WTC11 (cell line): Measurements from ENCODE around the gene CXCL14.

Source experiments
- ARID4B ChIP-seq: sonication (generic); formaldehyde crosslinking; IDR thresholded peaks from 2 replicates; pipeline ENCODE4 v1.8.0; 2023; ENCODE audit warnings: missing genetic modification reagents, mild to moderate bottlenecking, borderline replicate concordance
- CTCF ChIP-seq: fragments of 200-600 bp; IDR thresholded peaks from 2 replicates; pipeline ENCODE4 v1.8.0; 2022; ENCODE audit warnings: antibody characterized with exemption
- MYBL2 ChIP-seq: sonication (generic); formaldehyde crosslinking; IDR thresholded peaks from 2 replicates; pipeline ENCODE4 v1.8.1; 2023; ENCODE audit warnings: mild to moderate bottlenecking, moderate library complexity, missing genetic modification reagents
- NR2C2 ChIP-seq: sonication (generic); formaldehyde crosslinking; IDR thresholded peaks from 2 replicates; pipeline ENCODE4 v1.8.0; 2022; ENCODE audit warnings: mild to moderate bottlenecking, missing genetic modification reagents
- SP1 ChIP-seq: sonication (generic); formaldehyde crosslinking; conservative IDR thresholded peaks from 2 replicates; pipeline ENCODE4 v1.8.1; 2022; ENCODE audit warnings: missing genetic modification reagents

- TF ChIP-seq MYBL2 (no peak), ARID4B (no peak), CTCF (no peak), NR2C2 (no peak), SP1 (CRISPR knock-in tag) (no peak)
Measured at GRCh38 chr5:135576075-135576599, 2.7 kb downstream of the CXCL14 start.
